ENCODE measurements around the gene SEPTIN6. TPM values are rescaled to one million over a fixed set of nuclear protein-coding genes. Genes with fewer than 3 reads are reported as not detected.
A peak's percentile ranks its signal among the peaks of the same experiment; 100 is the strongest.

The SEPTIN6 gene
- total and polyA plus RNA-seq, 2 donors (not counting 1 experiment from before 2014, with no cell fraction given) = 227 to 310 TPM

- peak overlapping the region; percentile 27 to 99 for H3K27ac ChIP-seq (ENCODE audit: low read length in 2 of 2)
- DNase-seq (peak; percentile 18), ATAC-seq (ENCODE audit: low read depth) (no peak)
- no peak overlapping the region for H2AFZ ChIP-seq (ENCODE audit: insufficient read depth, low read depth, low read length, poor library complexity, severe bottlenecking)
- H4K20me1 ChIP-seq (ENCODE audit: control insufficient read depth, insufficient read depth, low read length, poor library complexity, severe bottlenecking) = no peaks in the 10 kb centered on the region
- no peaks in the 10 kb centered on the region for H3K36me3 ChIP-seq (replicated peaks in 1 of 2; ENCODE audit: control extremely low read depth in 1 of 2, control insufficient read depth in 1 of 2, extremely low read depth in 1 of 2, insufficient read depth in 2 of 2, low read length in 1 of 2)
- H3K9ac ChIP-seq (ENCODE audit: low read length) = peak overlapping the region; percentile 77
- TF ChIP-seq, protein P1, sequence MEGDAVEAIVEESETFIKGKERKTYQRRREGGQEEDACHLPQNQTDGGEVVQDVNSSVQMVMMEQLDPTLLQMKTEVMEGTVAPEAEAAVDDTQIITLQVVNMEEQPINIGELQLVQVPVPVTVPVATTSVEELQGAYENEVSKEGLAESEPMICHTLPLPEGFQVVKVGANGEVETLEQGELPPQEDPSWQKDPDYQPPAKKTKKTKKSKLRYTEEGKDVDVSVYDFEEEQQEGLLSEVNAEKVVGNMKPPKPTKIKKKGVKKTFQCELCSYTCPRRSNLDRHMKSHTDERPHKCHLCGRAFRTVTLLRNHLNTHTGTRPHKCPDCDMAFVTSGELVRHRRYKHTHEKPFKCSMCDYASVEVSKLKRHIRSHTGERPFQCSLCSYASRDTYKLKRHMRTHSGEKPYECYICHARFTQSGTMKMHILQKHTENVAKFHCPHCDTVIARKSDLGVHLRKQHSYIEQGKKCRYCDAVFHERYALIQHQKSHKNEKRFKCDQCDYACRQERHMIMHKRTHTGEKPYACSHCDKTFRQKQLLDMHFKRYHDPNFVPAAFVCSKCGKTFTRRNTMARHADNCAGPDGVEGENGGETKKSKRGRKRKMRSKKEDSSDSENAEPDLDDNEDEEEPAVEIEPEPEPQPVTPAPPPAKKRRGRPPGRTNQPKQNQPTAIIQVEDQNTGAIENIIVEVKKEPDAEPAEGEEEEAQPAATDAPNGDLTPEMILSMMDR (IDR thresholded peaks at IDR 0.05) = no peak
- no peak for TF ChIP-seq EZH2 (IDR thresholded peaks at IDR 0.05; ENCODE audit: borderline replicate concordance, insufficient read depth, low read depth, low read length, poor library complexity, severe bottlenecking)
- peaks cover 71 to 78% of the 10 kb centered on the region in 2 donors for H3K4me1 ChIP-seq (ENCODE audit: control insufficient read depth in 2 of 2, insufficient read depth in 2 of 2, low read length in 2 of 2)
- ChIA-PET POLR2A (interaction anchor here (0.6 to 1.2 kb wide), 7 partner anchors 21 to 114 kb away, joined by 3 to 12 read pairs (median 5); no protein-coding TSS in a partner anchor), CTCF (interaction anchor here (1.9 to 3.7 kb wide), 3 partner anchors 14 to 71 kb away, joined by 8 to 11 read pairs (median 9); no protein-coding TSS in a partner anchor)
- H3K9me3 ChIP-seq (ENCODE audit: control extremely low read depth in 1 of 3, control insufficient read depth in 2 of 3, insufficient read depth in 1 of 3, low read length in 2 of 3) = no peaks in the 10 kb centered on the region
- Mint-ChIP-seq H3K9me3 (ENCODE audit: insufficient read depth) (no peaks in the 10 kb centered on the region), H3K4me3 (peak overlapping the region; percentile 89), H3K27ac (peak overlapping the region; percentile 80), H3K4me1 (peaks cover 63% of the 10 kb centered on the region), H3K27me3 (no peaks in the 10 kb centered on the region)
- intact Hi-C loops (cut with micrococcal nuclease) = loop anchor here (5.0 kb wide), 1 partner anchor 181 kb away; the partner anchor contains the start of genes NDUFA1 and RNF113A
- 20% methylated on average over 1 of the region's 8 CpGs for WGBS (ENCODE audit: insufficient coverage)
- H3K27me3 ChIP-seq (replicated peaks in 1 of 4; ENCODE audit: control extremely low read depth in 1 of 4, control insufficient read depth in 3 of 4, insufficient read depth in 4 of 4, low read length in 3 of 4) = no peaks in the 10 kb centered on the region
- peak overlapping the region; percentile 69 to 78 (median 71) for H3K4me3 ChIP-seq (ENCODE audit: control extremely low read depth in 1 of 5, extremely low read depth in 1 of 5, insufficient read depth in 1 of 5, low read depth in 2 of 5, low read length in 4 of 5)
- H3K79me2 ChIP-seq (ENCODE audit: control insufficient read depth, insufficient read depth, low read length) = peaks cover 65% of the 10 kb centered on the region
- H3K4me2 ChIP-seq (replicated peaks; ENCODE audit: low read depth, low read length, poor library complexity, severe bottlenecking) = peak overlapping the region; percentile 93
Observed at GRCh38 chrX:119690921-119691716, 1.8 kb downstream of the SEPTIN6 start.
